WI38 (cell line): ENCODE data around the gene TMA7.

ENCODE experiments used
- H3K4me3 ChIP-seq: 2 replicates; pipeline ENCODE4 v1.5.1; 2011; ENCODE audit warnings: low read depth, mild to moderate bottlenecking, control low read depth, low read length
- CTCF ChIP-seq: IDR thresholded peaks from 2 replicates; pipeline ENCODE4 v1.5.1; 2012; ENCODE audit warnings: low read depth, mild to moderate bottlenecking, control low read depth, low read length

The TMA7 gene

DNA sequence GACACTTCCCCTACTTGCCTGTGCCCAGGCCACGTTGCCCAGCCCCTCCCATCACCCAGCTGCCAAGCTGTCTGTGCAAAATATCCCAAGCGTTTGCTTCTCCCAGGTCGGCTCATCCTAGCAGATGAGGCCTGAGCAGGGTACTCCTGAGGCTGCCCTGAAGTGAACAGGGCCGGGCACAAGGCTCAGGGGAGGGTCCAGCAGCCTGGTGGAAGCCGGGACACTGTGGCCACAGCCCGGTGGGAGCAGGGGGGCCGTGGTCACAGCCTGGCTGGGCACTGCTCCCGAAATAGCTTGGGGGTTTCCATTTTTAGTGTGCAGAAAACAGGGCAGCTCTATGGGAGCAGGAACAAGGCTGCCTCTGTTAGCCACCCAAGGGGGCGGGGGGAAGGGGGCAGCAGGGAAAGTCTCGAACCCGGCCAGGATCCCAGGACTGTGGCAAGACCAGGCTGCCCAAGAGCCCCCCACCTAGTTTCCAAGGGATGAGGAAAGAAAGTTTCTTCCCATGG, 13.6 kb upstream of the TMA7 start:
- TF ChIP-seq CTCF = no peak
- H3K4me3 ChIP-seq = no peak overlapping the region

GRCh38 chr3:48426944-48427629, 13.0 kb upstream of the TMA7 start:
- H3K4me3 ChIP-seq = no peak overlapping the region
- TF ChIP-seq CTCF = no peak

- TF ChIP-seq CTCF = no peak
- no peak overlapping the region for H3K4me3 ChIP-seq
These were observed 12.5 kb upstream of the TMA7 start for GRCh38 chr3:48427630-48427962.

DNA sequence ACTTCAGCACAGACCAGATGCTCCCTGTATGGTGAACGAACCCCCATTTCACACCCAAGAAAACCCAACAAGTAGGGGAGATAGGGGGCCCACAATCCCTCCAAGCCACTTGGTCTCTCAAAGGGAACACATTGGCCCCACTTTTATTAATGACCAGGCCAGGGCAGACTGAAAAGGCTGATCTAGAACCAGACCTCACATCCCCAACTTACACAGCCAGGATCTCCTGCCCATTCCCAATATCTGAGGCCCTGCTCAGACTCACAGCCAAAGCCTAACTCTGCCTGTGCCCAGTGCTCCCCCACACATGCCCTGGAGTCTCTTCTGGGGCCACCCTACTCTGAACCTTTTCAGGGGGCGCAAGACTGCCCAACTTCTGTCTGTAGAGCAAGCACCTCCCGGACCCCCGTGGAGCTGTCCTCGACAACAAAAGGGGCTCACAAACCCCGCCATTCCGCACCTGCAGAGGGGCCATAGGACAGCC, 11.9 kb upstream of the TMA7 start:
- TF ChIP-seq CTCF = no peak
- peak overlapping the region; percentile 69 for H3K4me3 ChIP-seq

- peak overlapping the region; percentile 69 for H3K4me3 ChIP-seq
- no peak for TF ChIP-seq CTCF
These were observed 11.3 kb upstream of the TMA7 start for GRCh38 chr3:48428572-48429316.

GRCh38 chr3:48429317-48429959, 10.6 kb upstream of the TMA7 start:
- no peak for TF ChIP-seq CTCF
- peak overlapping the region; percentile 69 for H3K4me3 ChIP-seq
